HG03558 (cell line): ENCODE data around the gene DPYSL4.

Source experiments
- ATAC-seq: cut with Tn5 transposase; IDR thresholded peaks from one replicate; pipeline ENCODE4 v1.9.1; 2021; ENCODE audit warnings: moderate number of reproducible peaks; ENCODE audit not compliant: unreplicated experiment; ENCODE audit errors: extremely low read depth

DPYSL4 gene

GRCh38 chr10:132162590-132163277, 24.0 kb upstream of the DPYSL4 start:
- ATAC-seq, result no peak

GRCh38 chr10:132163278-132163765, 23.4 kb upstream of the DPYSL4 start:
- ATAC-seq, result no peak

GRCh38 chr10:132163826-132164515, 22.8 kb upstream of the DPYSL4 start:
- ATAC-seq, result no peak

DNA sequence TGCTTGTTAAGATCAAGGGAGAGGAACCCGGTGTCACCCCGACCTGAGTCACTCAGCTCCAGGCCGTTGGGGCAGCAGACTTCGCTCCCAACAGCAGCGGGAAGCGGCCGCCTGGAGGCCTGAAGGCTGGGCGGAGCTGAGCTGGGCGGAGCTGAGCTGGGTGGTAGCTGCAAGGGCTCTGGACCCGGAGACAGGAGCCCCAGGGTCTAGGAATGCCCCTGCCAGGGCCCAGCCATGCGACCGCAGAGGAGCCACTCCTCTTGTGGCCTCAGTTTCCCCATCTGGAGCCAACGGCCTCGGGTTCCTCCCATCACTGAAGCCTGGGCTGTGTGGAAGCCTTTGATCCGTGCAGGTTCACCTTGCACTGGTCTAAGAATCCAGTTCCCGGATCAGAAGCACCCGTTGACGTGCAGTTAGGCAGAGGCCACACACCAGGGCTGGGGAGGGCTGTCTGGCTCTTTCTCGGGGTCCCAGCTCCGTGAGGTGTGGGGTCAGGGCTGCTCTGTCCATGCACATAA, 21.9 kb upstream of the DPYSL4 start:
- no peak for ATAC-seq

- ATAC-seq, result no peak
Measured at GRCh38 chr10:132165416-132165980, 21.2 kb upstream of the DPYSL4 start.

- ATAC-seq, result no peak
Measured at GRCh38 chr10:132166216-132166950, 20.4 kb upstream of the DPYSL4 start.

DNA sequence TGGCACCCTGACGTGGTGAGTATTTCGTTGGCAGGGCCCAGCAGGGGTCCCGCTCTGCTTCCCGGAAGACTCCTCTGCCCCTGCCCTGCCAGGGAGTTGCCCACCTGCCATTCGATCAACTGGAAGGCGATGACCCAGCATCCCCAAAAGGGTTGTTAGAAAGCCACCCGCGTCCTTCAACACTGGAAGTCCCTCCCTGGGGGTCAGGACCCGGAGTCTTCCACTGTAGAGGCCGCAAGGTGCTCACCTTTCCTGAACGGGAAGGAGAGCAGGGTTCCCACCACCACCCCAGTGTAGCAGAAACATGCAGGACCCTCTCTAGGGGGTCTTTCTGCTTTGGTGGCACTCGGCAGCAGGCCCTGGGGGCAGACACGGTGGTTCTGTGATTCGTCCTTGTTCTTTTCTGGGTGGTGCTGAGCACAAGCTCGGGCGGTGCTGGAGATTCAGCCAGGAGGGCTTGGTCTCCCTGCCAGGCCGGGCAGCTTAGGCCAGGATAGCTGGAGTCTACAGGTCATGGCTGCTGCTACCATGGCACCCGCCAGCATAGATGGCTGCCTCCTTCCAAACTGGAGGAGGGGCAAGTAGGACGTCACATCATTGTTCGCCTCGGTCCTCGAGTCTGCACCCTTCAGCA, 19.6 kb upstream of the DPYSL4 start:
- ATAC-seq, result no peak

DNA sequence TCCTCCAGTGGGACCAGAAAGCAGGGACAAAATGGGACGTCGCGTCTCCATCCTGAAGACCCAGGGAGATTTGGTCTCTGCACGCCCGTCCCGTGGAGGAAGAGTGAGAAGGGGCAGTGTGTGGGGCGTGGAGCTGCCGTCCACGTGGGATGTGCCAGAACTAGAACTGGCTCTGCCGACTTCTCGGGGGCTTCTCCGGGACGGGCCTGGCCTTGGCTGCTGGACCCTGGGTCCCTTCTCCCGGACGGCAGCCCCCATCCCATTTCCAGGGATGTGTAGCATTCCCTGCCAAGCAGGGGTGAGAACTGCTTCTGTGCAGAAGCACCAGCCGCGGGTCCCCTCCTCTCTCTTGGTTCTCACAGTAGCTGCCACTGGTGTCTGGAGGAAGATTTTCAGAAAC, 18.8 kb upstream of the DPYSL4 start:
- ATAC-seq, result no peak

DNA sequence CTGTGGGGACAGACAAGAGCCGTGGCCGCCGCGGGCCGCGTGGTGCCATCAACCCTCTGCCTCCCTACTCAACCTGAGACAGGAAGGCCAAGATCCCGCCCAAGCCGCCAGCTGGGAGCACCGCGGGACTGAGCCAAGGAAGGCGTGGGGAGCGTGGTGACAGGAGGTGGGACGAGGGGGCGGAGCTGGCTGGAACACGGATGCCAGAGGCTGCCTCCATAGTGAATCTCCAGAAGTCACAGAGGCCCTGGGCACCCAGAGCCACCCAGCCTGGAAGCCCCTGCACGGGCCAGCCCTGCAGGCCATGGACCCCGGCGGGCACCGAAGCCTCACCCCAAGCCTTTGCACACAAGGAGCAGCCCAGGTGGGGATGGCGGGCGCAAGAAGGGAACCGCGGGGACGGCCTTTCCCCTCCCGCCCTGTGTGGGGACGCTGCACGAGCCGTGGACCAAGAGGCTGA, 18.1 kb upstream of the DPYSL4 start:
- no peak for ATAC-seq

DNA sequence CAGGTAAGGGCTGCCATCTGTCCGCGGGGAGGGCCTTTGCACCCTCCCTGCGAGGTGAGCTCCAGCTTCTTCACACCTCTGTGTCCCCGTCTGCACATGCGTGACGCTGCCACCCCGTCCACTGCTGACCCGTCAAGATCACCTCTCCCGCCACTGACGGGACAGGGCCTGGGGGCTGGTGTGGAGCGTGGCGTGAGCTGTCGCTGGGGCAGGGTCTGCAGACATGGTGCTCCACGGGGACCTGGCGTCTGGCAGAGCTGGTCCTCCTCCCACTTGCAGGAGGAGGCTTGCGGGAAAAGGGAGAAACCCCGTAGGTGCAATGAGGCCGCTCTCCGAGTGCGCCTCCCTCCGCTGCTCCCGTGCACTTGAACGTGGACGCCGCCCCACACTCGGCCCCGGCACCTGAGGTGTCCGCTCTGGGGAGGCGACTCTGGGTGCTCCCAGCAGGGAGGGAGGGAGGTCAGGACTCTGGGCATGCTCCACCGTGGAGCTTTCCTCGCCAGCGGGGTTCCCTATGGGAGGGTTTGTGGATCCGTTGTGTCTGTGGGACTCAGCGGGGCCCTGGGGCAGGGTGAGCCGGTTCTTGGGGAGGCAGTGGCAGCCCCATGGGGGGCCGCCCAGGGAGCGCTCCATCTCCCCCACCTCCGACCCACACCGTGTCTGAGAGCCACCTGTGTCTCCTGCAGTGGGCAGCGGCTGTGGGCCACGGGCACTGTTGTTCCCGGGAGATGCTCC, 17.6 kb upstream of the DPYSL4 start:
- no peak for ATAC-seq

DNA sequence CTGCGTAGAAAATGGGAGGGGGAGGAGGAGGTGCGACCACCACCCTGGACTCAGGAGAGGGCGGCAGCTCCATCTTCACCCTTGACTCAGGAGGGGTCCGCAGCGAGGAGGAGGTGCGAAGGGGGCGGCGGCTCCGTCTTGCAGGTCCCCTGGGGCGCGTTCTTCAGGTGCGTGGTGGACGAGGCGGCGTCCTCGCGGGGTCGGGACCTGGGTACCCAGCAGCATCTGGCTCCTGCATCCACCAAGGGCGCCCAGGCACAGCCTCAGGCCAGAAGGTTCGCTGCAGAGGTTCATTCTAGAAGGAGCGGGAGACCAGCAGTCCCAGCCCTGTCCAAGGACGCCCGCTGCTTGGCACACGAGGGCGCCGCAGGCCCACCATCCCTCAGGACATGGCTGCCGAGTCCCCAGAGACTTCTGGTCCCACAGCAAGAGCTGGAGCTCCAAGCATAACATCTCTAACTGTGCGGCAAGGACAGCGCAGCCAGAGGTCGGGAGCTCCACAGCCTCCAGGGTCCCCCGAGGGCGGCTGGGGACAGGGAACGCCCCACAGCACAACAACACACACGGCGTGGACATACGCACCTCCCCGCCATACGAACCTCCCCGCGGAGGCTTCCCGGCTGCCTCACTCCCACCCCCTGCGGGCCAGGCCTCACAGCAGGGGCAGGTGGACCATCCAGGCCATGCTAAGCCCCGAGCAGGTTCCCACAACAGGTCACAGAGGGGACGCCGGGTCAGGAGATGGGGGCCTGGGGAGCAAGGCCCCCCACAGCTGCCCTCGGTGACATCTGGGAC, 16.8 kb upstream of the DPYSL4 start:
- ATAC-seq, result no peak

DNA sequence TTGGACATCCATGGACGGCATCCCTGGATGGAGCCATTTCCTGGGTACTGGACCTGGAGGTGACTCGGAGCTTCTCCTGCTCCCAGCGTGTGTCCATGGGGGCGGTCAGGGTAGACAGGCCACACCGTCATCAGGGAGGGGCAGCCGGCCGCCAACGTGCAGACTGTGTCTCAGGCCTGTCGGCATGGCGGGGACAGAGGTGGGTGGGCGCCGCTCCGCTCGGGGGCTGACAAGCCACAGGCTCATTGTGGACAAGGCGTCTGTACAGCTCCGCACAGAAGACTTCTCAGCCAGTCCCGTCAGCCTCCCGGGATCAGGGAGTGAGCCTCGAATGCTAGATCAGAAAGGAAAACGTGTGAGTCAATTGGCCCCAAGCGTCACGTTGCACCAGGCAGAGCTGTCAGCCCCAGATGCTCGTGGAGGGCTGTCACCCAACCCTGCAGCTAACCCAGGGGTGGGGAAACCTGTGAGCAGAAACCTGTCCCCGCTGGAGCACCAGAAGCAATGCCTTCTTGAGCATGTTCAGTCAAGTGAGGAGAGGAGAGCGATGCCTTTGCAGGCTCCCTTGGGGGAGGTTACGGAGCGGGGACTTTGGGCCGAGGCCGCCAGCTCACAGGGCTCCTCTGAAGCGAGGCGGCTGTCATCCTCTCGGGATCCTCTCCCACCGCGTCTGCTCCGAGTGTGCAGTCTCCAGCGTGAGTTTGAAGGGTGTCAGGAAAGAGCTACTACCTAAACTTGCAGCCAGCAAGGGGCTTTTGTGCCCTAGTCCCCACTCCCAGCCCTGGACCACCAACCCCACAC, 16.0 kb upstream of the DPYSL4 start:
- ATAC-seq, result no peak

DNA sequence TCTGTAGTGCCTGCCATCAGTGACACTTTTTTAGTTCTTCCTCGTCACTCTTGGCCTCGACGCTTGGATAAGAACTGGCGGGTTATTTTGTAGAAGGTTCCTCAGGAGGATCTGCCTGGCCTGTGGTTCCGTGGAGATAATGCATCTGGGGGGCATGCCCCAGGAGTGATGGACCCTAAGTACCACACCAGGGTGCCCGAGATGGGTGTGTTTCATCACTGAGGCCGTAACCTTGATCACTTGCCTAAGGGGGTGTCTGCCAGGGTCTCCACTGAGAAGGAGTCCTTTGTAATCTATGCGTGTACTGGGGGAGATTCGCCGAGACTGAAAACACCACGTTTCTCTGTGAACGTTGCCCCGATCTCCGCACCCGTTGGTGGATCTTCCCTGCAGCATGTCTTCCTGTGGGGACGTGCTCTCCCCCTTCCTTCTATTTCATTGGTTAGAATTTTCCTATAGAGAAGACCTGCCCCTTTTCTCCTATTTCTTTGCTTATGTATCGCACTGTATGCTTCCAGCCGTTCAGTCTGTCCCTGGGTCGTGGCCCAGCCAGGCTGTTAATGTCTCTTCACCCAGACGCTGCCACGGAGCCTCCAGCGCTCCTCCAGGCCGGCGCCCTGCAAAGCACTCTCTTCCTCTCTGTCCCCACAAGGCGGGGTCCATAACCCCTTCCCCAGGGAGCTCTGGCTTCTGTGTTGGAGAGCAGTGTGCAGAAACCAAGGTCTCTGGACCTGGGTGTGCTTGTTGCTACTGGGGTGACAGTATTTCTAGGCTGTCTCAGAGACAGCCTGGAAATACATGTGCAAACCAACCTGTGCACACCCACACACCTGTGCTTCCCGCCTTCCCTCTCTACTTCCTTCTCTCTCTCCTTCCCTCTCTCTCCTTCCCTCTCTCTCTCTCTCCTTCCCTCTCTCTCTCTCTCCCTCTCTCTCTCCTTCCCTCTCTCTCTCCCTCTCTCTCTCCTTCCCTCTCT, 14.4 kb upstream of the DPYSL4 start:
- no peak for ATAC-seq

DNA sequence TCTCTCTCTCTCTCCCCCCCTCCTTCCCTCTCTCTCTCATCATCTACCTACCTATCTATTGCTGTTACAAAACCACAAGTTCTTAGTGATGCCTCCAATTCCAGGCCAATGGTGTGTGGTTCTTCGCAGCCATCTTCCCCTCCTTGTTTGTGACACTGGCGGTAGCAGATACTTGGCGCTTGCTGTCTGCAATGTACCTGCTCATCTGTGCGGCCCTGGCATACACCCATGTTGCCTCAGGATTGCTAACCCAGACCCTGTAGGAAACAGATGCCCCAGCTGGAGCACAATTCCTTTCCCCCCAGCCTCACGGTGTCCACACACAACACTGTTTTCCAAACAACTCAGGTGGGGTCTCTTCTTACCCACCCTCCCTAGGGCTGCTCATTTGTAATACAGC, 13.6 kb upstream of the DPYSL4 start:
- no peak for ATAC-seq

DNA sequence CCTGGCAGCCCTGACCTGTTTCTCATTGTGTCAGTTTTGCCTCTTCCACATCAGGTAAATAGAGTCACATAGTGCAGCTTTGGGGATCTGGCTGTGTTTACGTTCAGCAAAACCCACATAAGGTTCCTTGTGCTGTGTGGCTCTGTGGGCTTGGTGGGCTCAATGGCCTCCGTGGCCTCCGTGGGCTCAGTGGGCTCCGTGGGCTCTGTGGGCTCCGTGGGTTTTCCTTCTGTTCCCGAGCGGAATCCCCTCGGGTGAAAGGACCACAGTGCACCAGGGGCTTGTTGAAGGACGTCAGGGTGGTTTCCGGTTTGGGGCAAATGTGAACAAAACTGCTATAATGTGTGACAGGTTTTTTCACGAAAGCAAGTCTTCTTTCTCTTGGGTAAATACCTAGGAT, 12.5 kb upstream of the DPYSL4 start:
- ATAC-seq, result no peak

DNA sequence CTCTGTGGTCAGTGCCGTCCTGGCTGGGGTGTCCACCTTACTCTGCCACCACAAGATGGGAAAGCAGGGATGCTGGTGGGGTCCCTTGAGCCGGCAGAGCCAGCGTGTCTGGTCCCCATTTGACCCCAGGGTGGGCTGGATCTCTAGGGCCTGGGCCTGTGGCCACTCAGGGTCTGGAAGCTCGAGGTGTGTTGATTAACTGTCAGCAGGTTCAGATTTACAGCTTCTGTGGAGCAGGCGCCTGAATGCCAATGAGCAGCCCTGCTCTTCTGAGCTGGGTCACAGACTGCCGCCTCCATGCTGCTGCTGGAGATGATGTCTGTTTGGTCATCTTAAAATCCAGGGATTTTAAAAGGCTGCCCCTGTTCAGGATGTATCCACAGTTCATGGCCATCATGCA, 11.3 kb upstream of the DPYSL4 start:
- no peak for ATAC-seq
